HepG2 (cell line): ENCODE results near the gene CD248. TPM values are rescaled to one million over a fixed set of nuclear protein-coding genes. Genes with fewer than 3 reads are reported as not detected.

Source experiments
- ATRX ChIP-seq: sonication (generic); formaldehyde crosslinking; IDR thresholded peaks from 2 replicates; pipeline ENCODE4 v1.4.0; 2020; ENCODE audit warnings: missing genetic modification reagents, borderline replicate concordance
- DPF2 ChIP-seq: sonication (generic); formaldehyde crosslinking; IDR thresholded peaks from 2 replicates; pipeline ENCODE4 v1.4.0; 2020; ENCODE audit warnings: mild to moderate bottlenecking, low read depth, missing genetic modification reagents, borderline replicate concordance
- GPBP1L1 ChIP-seq: sonication (generic); formaldehyde crosslinking; IDR thresholded peaks from 2 replicates; pipeline ENCODE4 v1.5.0; 2020; ENCODE audit warnings: mild to moderate bottlenecking, missing genetic modification reagents
- HNF1B ChIP-seq: sonication (generic); formaldehyde crosslinking; IDR thresholded peaks from 2 replicates; pipeline ENCODE4 v1.5.1; 2020; ENCODE audit warnings: mild to moderate bottlenecking, moderate library complexity, missing genetic modification reagents
- KLF16 ChIP-seq, 2 experiments: sonication (generic) in 1 of 2; formaldehyde crosslinking in 1 of 2; IDR thresholded peaks; 2 replicates each; pipeline versions ENCODE4 v1.6.1 to v1.8.0; 2016 to 2023; ENCODE audit warnings: missing genetic modification reagents in 2 of 2, missing compliant biosample characterization in 1 of 2
- POLR2AphosphoS5 ChIP-seq: IDR thresholded peaks from 2 replicates; pipeline ENCODE4 v1.6.1; 2012; ENCODE audit warnings: low read depth, low read length
- REST ChIP-seq, 2 experiments: IDR thresholded peaks; 2 replicates each; pipeline ENCODE4 v1.6.1; 2011 to 2012; ENCODE audit warnings: low read length in 2 of 2, borderline replicate concordance in 1 of 2, low read depth in 1 of 2, mild to moderate bottlenecking in 1 of 2, moderate library complexity in 1 of 2
- ZNF253 ChIP-seq: sonication (generic); formaldehyde crosslinking; IDR thresholded peaks from 2 replicates; pipeline ENCODE4 v1.8.0; 2022; ENCODE audit warnings: mild to moderate bottlenecking, missing genetic modification reagents, borderline replicate concordance
- ZNF274 ChIP-seq: sonication (generic); formaldehyde crosslinking; IDR thresholded peaks from 2 replicates; pipeline ENCODE4 v1.5.1; 2020; ENCODE audit warnings: mild to moderate bottlenecking, missing genetic modification reagents
- ZNF318 ChIP-seq: sonication (generic); formaldehyde crosslinking; IDR thresholded peaks from 2 replicates; pipeline ENCODE4 v1.4.0; 2020; ENCODE audit warnings: mild to moderate bottlenecking, missing genetic modification reagents
- ZNF350 ChIP-seq: sonication (generic); formaldehyde crosslinking; IDR thresholded peaks from 2 replicates; pipeline ENCODE4 v1.4.0; 2020; ENCODE audit warnings: mild to moderate bottlenecking, low read depth, missing genetic modification reagents, borderline replicate concordance
- ZNF550 ChIP-seq: sonication (generic); formaldehyde crosslinking; IDR thresholded peaks from 2 replicates; pipeline ENCODE4 v1.4.0; 2020; ENCODE audit warnings: mild to moderate bottlenecking, missing genetic modification reagents, borderline replicate concordance
- polyA plus RNA-seq, 8 experiments: library from polyadenylated mRNA; depleted of rRNA in 3 of 8; stranded (reverse) in 7 of 8; unstranded in 1 of 8; fragments of >200 nt; fragmentation: Illumina TruSeq in 4 of 8; extraction: Trizol in 4 of 8; gene quantifications; 2 replicates each; pipeline versions ENCODE4 v1.2.1 to v1.2.3, GENCODE V29; 2011 to 2016; ENCODE audit warnings: low read depth in 4 of 8, missing spikeins in 1 of 8, mixed read lengths in 1 of 8; ENCODE audit not compliant: insufficient read depth in 1 of 8
- total RNA-seq, 5 experiments: library from RNA; depleted of rRNA; stranded (reverse); fragments of >200 nt; fragmentation: Illumina TruSeq; extraction: Trizol; gene quantifications; 2 replicates each; pipeline ENCODE4 v1.2.3, GENCODE V29; 2016; ENCODE audit warnings: low read depth in 1 of 5

The CD248 gene
- total and polyA plus RNA-seq, 2 of the 13 experiments (the other 11 are each of a cell fraction or from before 2014, with no cell fraction given) = 0.25 to 0.35 TPM

- TF ChIP-seq HNF1B (CRISPR knock-in tag) = no peak; the same call in 1 of the 2 replicates
- TF ChIP-seq KLF16 (CRISPR knock-in tag; IDR thresholded peaks at IDR 0.05) = no peak
- TF ChIP-seq ATRX (CRISPR knock-in tag) = no peak
- TF ChIP-seq ZNF253 (CRISPR knock-in tag) = no peak
- TF ChIP-seq ZNF350 (CRISPR knock-in tag) = peak; percentile 25; the same call in 1 of the 2 replicates
- TF ChIP-seq POLR2AphosphoS5 = peak; percentile 66
- no peak for TF ChIP-seq GPBP1L1 (CRISPR knock-in tag)
- TF ChIP-seq REST (IDR thresholded peaks at IDR 0.05; ENCODE audit: borderline replicate concordance in 1 of 2, low read depth in 1 of 2, low read length in 2 of 2) = no peak
- TF ChIP-seq ZNF550 (CRISPR knock-in tag) = no peak
- TF ChIP-seq ZNF318 (CRISPR knock-in tag) = 0 out of 2 replicates have a peak, but pooled peaks have one; percentile 47
- no peak for TF ChIP-seq DPF2 (CRISPR knock-in tag)
- TF ChIP-seq ZNF274 (CRISPR knock-in tag) = 0 out of 2 replicates have a peak, but pooled peaks have one; percentile 9
Measured at GRCh38 chr11:66268244-66268951, 48.4 kb downstream of the CD248 start, which contains the start of gene RAB1B (continued).
